HepG2 (cell line): ENCODE data around the gene CSTB. TPM values are rescaled to one million over a fixed set of nuclear protein-coding genes. Genes with fewer than 3 reads are reported as not detected.
A peak's percentile ranks its signal among the peaks of the same experiment; 100 is the strongest.

Source experiments
- AGO2 ChIP-seq: fragments of 200-400 bp; formaldehyde crosslinking; optimal IDR thresholded peaks from 2 replicates; pipeline ENCODE3; 2017; ENCODE audit warnings: mild to moderate bottlenecking, low read depth, low read length, moderate library complexity
- DNMT1 ChIP-seq: sonication (generic); formaldehyde crosslinking; IDR thresholded peaks from 2 replicates; pipeline ENCODE4 v1.5.1; 2020; ENCODE audit warnings: mild to moderate bottlenecking, missing genetic modification reagents
- FIP1L1 ChIP-seq: fragments of 200-400 bp; formaldehyde crosslinking; IDR thresholded peaks from 2 replicates; pipeline ENCODE4 v1.6.1; 2018; ENCODE audit warnings: low read depth, mild to moderate bottlenecking, low read length, moderate library complexity, borderline replicate concordance; ENCODE audit not compliant: insufficient read depth
- PCBP2 ChIP-seq: fragments of 200-400 bp; formaldehyde crosslinking; optimal IDR thresholded peaks from 2 replicates; pipeline ENCODE3; 2018; ENCODE audit warnings: low read length, low read depth; ENCODE audit not compliant: poor library complexity, severe bottlenecking
- SETDB1 ChIP-seq: sonication (generic); formaldehyde crosslinking; IDR thresholded peaks from 2 replicates; pipeline ENCODE4 v1.5.1; 2020; ENCODE audit warnings: missing genetic modification reagents, mild to moderate bottlenecking, borderline replicate concordance
- TBL1XR1 ChIP-seq: fragments of 150-350 bp; IDR thresholded peaks from 2 replicates; pipeline ENCODE4 v1.6.1; 2014; ENCODE audit warnings: borderline replicate concordance, low read length; ENCODE audit not compliant: partially characterized antibody
- ZNF232 ChIP-seq: sonication (generic); formaldehyde crosslinking; IDR thresholded peaks from 2 replicates; pipeline ENCODE4 v1.4.0; 2020; ENCODE audit warnings: missing genetic modification reagents, borderline replicate concordance
- ZNF331 ChIP-seq: sonication (generic); formaldehyde crosslinking; IDR thresholded peaks from 2 replicates; pipeline ENCODE4 v1.4.0; 2020; ENCODE audit warnings: missing genetic modification reagents
- ZNF652 ChIP-seq: IDR thresholded peaks from 2 replicates; pipeline ENCODE4 v1.6.1; 2016; ENCODE audit warnings: low read depth, borderline replicate concordance
- ZSCAN30 ChIP-seq: sonication (generic); formaldehyde crosslinking; IDR thresholded peaks from 2 replicates; pipeline ENCODE4 v1.5.0; 2020; ENCODE audit warnings: mild to moderate bottlenecking, missing genetic modification reagents
- polyA plus RNA-seq, 8 experiments: library from polyadenylated mRNA; depleted of rRNA in 3 of 8; stranded (reverse) in 7 of 8; unstranded in 1 of 8; fragments of >200 nt; fragmentation: Illumina TruSeq in 4 of 8; extraction: Trizol in 4 of 8; gene quantifications; 2 replicates each; pipeline versions ENCODE4 v1.2.1 to v1.2.3, GENCODE V29; 2011 to 2016; ENCODE audit warnings: low read depth in 4 of 8, missing spikeins in 1 of 8, mixed read lengths in 1 of 8; ENCODE audit not compliant: insufficient read depth in 1 of 8
- total RNA-seq, 5 experiments: library from RNA; depleted of rRNA; stranded (reverse); fragments of >200 nt; fragmentation: Illumina TruSeq; extraction: Trizol; gene quantifications; 2 replicates each; pipeline ENCODE4 v1.2.3, GENCODE V29; 2016; ENCODE audit warnings: low read depth in 1 of 5
- TF ChIP-seq, protein P1 (sequence below): IDR thresholded peaks from 2 replicates; pipeline ENCODE4 v1.6.1; 2012; ENCODE audit warnings: low read length, improper control_type of control experiment
- TF ChIP-seq, protein P2 (sequence below), 2 experiments: fragments of 450-650 bp in 1 of 2; sonication (generic) in 1 of 2; formaldehyde crosslinking in 1 of 2; IDR thresholded peaks; 2 replicates each; pipeline versions ENCODE4 v1.6.1 to v1.8.0; 2016 to 2022; ENCODE audit warnings: antibody characterized with exemption in 1 of 2, mild to moderate bottlenecking in 1 of 2, missing genetic modification reagents in 1 of 2
- TF ChIP-seq, protein P3 (sequence below): sonication (generic); formaldehyde crosslinking; IDR thresholded peaks from 2 replicates; pipeline ENCODE4 v1.4.0; 2020; ENCODE audit warnings: missing genetic modification reagents, mild to moderate bottlenecking, borderline replicate concordance
- TF ChIP-seq, protein P4 (sequence below): sonication (generic); formaldehyde crosslinking; IDR thresholded peaks from 2 replicates; pipeline ENCODE4 v1.5.0; 2020; ENCODE audit warnings: missing genetic modification reagents

The CSTB gene
- total and polyA plus RNA-seq, 2 of the 13 experiments (the other 11 are each of a cell fraction or from before 2014, with no cell fraction given): 11.7 to 94.1 TPM

- TF ChIP-seq, protein P1, sequence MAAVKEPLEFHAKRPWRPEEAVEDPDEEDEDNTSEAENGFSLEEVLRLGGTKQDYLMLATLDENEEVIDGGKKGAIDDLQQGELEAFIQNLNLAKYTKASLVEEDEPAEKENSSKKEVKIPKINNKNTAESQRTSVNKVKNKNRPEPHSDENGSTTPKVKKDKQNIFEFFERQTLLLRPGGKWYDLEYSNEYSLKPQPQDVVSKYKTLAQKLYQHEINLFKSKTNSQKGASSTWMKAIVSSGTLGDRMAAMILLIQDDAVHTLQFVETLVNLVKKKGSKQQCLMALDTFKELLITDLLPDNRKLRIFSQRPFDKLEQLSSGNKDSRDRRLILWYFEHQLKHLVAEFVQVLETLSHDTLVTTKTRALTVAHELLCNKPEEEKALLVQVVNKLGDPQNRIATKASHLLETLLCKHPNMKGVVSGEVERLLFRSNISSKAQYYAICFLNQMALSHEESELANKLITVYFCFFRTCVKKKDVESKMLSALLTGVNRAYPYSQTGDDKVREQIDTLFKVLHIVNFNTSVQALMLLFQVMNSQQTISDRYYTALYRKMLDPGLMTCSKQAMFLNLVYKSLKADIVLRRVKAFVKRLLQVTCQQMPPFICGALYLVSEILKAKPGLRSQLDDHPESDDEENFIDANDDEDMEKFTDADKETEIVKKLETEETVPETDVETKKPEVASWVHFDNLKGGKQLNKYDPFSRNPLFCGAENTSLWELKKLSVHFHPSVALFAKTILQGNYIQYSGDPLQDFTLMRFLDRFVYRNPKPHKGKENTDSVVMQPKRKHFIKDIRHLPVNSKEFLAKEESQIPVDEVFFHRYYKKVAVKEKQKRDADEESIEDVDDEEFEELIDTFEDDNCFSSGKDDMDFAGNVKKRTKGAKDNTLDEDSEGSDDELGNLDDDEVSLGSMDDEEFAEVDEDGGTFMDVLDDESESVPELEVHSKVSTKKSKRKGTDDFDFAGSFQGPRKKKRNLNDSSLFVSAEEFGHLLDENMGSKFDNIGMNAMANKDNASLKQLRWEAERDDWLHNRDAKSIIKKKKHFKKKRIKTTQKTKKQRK: no peak
- TF ChIP-seq TBL1XR1 (no peak), ZSCAN30 (CRISPR knock-in tag) (no peak), ZNF331 (CRISPR knock-in tag) (peak; percentile 91), ZNF232 (no peak), PCBP2 (no peak), AGO2 (no peak), DNMT1 (CRISPR knock-in tag) (no peak), SETDB1 (CRISPR knock-in tag) (no peak), FIP1L1 (no peak), ZNF652 (CRISPR knock-in tag) (peak; percentile 58; the same call in 1 of the 2 replicates)
- TF ChIP-seq, protein P2, sequence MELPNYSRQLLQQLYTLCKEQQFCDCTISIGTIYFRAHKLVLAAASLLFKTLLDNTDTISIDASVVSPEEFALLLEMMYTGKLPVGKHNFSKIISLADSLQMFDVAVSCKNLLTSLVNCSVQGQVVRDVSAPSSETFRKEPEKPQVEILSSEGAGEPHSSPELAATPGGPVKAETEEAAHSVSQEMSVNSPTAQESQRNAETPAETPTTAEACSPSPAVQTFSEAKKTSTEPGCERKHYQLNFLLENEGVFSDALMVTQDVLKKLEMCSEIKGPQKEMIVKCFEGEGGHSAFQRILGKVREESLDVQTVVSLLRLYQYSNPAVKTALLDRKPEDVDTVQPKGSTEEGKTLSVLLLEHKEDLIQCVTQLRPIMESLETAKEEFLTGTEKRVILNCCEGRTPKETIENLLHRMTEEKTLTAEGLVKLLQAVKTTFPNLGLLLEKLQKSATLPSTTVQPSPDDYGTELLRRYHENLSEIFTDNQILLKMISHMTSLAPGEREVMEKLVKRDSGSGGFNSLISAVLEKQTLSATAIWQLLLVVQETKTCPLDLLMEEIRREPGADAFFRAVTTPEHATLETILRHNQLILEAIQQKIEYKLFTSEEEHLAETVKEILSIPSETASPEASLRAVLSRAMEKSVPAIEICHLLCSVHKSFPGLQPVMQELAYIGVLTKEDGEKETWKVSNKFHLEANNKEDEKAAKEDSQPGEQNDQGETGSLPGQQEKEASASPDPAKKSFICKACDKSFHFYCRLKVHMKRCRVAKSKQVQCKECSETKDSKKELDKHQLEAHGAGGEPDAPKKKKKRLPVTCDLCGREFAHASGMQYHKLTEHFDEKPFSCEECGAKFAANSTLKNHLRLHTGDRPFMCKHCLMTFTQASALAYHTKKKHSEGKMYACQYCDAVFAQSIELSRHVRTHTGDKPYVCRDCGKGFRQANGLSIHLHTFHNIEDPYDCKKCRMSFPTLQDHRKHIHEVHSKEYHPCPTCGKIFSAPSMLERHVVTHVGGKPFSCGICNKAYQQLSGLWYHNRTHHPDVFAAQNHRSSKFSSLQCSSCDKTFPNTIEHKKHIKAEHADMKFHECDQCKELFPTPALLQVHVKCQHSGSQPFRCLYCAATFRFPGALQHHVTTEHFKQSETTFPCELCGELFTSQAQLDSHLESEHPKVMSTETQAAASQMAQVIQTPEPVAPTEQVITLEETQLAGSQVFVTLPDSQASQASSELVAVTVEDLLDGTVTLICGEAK (IDR thresholded peaks at IDR 0.05): no peak
- TF ChIP-seq, protein P2 (CRISPR knock-in tag; IDR thresholded peaks at IDR 0.05): peak; percentile 34; the same call in 1 of the 2 replicates
- TF ChIP-seq, protein P3, sequence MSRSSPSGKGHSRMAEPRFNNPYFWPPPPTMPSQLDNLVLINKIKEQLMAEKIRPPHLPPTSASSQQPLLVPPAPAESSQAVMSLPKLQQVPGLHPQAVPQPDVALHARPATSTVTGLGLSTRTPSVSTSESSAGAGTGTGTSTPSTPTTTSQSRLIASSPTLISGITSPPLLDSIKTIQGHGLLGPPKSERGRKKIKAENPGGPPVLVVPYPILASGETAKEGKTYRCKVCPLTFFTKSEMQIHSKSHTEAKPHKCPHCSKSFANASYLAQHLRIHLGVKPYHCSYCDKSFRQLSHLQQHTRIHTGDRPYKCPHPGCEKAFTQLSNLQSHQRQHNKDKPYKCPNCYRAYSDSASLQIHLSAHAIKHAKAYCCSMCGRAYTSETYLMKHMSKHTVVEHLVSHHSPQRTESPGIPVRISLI (CRISPR knock-in tag): no peak; the same call in 1 of the 2 replicates
- TF ChIP-seq, protein P4, sequence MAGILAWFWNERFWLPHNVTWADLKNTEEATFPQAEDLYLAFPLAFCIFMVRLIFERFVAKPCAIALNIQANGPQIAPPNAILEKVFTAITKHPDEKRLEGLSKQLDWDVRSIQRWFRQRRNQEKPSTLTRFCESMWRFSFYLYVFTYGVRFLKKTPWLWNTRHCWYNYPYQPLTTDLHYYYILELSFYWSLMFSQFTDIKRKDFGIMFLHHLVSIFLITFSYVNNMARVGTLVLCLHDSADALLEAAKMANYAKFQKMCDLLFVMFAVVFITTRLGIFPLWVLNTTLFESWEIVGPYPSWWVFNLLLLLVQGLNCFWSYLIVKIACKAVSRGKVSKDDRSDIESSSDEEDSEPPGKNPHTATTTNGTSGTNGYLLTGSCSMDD (CRISPR knock-in tag): no peak
Measured at GRCh38 chr21:43783098-43783700, 7.1 kb upstream of the CSTB start (continued).
